Measurements from ENCODE around the gene PARD3B. TPM values are rescaled to one million over a fixed set of nuclear protein-coding genes. Genes with fewer than 3 reads are reported as not detected.

The PARD3B gene
- total and polyA plus RNA-seq, 8 donors, result 1.8 to 42.6 (median 15.1) TPM

DNA sequence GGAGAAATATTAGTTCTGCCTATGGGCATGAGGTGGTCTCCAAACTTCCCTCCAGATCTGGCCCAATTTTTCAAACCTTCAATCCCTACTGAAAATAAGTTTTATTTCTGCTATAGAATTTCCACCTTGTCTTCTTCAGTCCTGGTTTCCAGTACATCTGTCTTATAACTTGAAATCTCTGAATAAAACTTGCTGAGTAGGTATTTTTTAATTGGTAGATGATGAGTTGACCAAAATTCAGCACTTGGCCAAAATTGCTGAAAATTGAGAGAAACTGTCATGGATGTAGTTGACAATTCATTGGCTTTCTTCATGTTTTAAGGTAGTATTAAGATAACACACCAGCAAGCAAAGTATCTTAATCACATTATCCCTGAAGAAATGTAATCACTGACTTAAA is 206.2 kb downstream of the PARD3B start:
- Histone ChIP-seq H3K9me3 (no peaks in the 10 kb centered on the region), H3K4me1 (no peaks in the 10 kb centered on the region), H3K36me3 (no peaks in the 10 kb centered on the region), H3K27ac (no peak overlapping the region), H3K27me3 (no peaks in the 10 kb centered on the region), H3K4me3 (no peak overlapping the region)
- intact Hi-C loops (cut with DNase I; ENCODE audit: low total_unique reads), result no loop called here
- TF ChIP-seq, protein P1, sequence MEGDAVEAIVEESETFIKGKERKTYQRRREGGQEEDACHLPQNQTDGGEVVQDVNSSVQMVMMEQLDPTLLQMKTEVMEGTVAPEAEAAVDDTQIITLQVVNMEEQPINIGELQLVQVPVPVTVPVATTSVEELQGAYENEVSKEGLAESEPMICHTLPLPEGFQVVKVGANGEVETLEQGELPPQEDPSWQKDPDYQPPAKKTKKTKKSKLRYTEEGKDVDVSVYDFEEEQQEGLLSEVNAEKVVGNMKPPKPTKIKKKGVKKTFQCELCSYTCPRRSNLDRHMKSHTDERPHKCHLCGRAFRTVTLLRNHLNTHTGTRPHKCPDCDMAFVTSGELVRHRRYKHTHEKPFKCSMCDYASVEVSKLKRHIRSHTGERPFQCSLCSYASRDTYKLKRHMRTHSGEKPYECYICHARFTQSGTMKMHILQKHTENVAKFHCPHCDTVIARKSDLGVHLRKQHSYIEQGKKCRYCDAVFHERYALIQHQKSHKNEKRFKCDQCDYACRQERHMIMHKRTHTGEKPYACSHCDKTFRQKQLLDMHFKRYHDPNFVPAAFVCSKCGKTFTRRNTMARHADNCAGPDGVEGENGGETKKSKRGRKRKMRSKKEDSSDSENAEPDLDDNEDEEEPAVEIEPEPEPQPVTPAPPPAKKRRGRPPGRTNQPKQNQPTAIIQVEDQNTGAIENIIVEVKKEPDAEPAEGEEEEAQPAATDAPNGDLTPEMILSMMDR (IDR thresholded peaks at IDR 0.05), result no peak
- no peak for TF ChIP-seq POLR2A (IDR thresholded peaks at IDR 0.05)
- TF ChIP-seq EP300 (IDR thresholded peaks at IDR 0.05), result no peak
- no peak for TF ChIP-seq POLR2AphosphoS5 (IDR thresholded peaks at IDR 0.05)
- DNase-seq, result no peak

DNA sequence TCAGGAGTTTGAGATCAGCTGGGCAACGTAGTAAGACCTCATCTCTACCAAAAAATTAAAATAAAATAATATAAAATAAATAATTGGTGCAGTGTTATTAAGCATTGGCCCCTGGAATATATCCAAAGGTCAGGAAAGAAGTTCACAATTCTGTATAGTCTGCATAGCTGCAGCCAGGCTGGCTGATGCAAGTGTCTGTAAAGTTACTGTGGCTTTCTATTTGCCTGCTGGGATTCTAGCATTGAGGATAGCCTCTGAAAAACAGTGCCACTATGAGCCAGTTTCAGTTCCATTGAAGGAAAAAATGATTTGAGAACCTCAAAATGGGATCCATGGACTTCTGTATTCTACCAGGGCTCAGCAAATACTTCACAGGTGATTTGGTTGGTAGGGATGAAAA is 208.6 kb downstream of the PARD3B start:
- no peaks in the 10 kb centered on the region for H3K9me3 ChIP-seq
- intact Hi-C loops (cut with DNase I; ENCODE audit: low total_unique reads), result no loop called here
- 82 to 96% (median 90%) methylated on average over 1 of the region's 1 CpG for WGBS, 5 donors
- no peak overlapping the region for H3K27ac ChIP-seq
- no peaks in the 10 kb centered on the region for H3K27me3 ChIP-seq
- no peaks in the 10 kb centered on the region for H3K36me3 ChIP-seq
- no peak overlapping the region for H3K4me3 ChIP-seq
- DNase-seq, result no peak
- H3K4me1 ChIP-seq, result peaks cover 0 to 7% (median 0%) of the 10 kb centered on the region in 4 donors
- TF ChIP-seq POLR2A (IDR thresholded peaks at IDR 0.05), result no peak
- TF ChIP-seq, protein P1 (IDR thresholded peaks at IDR 0.05), result no peak
- TF ChIP-seq EP300 (IDR thresholded peaks at IDR 0.05), result no peak
- TF ChIP-seq POLR2AphosphoS5 (IDR thresholded peaks at IDR 0.05), result no peak

DNA sequence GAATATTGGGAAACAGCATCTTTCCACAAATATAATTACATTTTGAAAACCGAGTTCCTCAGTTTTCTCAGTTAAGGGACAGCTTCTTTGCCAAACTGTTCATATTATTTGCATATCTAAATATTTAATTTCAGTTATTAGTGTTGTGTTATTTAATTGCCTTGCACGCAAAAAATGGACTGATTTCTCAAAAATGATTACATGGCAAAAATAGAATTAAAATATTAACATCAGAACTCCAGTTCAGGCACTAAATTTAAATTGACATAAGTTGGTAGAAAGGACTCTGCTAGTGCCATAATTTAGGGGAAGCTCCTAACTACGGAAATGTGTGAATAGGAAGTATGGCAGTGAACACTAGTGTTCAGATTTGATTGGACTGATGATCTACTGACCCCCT is 209.6 kb downstream of the PARD3B start:
- Histone ChIP-seq H3K9me3 (no peaks in the 10 kb centered on the region), H3K27ac (no peak overlapping the region), H3K4me3 (no peak overlapping the region), H3K4me1 (peaks cover 0 to 7% (median 0%) of the 10 kb centered on the region in 4 donors), H3K36me3 (no peaks in the 10 kb centered on the region), H3K27me3 (no peaks in the 10 kb centered on the region)
- WGBS, 5 donors, result 90 to 95% (median 93%) methylated on average over 3 of the region's 3 CpGs
- TF ChIP-seq EP300 (IDR thresholded peaks at IDR 0.05) (no peak), POLR2A (IDR thresholded peaks at IDR 0.05) (no peak), POLR2AphosphoS5 (IDR thresholded peaks at IDR 0.05) (no peak)
- TF ChIP-seq, protein P1 (IDR thresholded peaks at IDR 0.05), result no peak
- intact Hi-C loops (cut with DNase I; ENCODE audit: low total_unique reads), result no loop called here
- no peak for DNase-seq

DNA sequence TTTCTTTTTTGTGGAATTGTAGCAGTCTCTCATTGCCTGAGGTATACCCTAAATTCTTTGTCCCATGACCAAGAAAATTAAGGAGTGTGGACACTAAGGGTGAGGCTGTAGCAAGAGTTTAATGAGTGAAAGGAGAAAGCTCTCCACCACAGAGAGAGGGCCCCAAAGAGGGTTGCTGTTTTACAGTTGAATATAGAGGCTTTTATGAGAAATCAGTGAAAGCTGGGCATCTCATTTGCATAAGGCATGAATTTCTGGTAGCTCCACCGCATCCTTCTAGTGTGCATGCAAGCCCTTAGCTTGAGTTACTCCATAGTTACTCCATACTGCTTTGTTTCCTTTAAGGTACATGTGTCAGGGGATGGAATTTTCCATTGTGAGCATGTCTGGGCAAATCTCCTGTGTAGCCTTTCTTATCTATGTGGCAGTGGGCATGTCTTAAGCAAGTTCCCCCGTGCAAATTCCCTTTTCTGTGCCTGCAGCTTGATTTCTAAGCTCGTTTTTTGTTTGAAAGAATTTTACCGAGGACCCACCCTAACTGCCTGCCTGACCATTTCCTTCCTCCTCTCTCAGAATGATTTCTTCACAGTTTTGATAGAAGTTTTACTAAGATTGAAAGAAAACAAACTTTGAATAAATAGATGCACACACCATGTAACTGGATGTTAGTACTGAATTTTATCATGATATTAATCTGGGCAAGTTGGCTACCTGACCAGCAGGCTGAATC is 218.9 kb downstream of the PARD3B start:
- Histone ChIP-seq H3K9me3 (peaks cover 4 to 25% (median 15%) of the 10 kb centered on the region in 4 donors), H3K27ac (no peak overlapping the region), H3K27me3 (no peaks in the 10 kb centered on the region), H3K36me3 (no peaks in the 10 kb centered on the region), H3K4me3 (no peak overlapping the region), H3K4me1 (peaks cover 0 to 7% (median 0%) of the 10 kb centered on the region in 4 donors)
- TF ChIP-seq POLR2A (IDR thresholded peaks at IDR 0.05), result no peak
- no peak for TF ChIP-seq EP300 (IDR thresholded peaks at IDR 0.05)
- TF ChIP-seq, protein P1 (IDR thresholded peaks at IDR 0.05), result no peak
- TF ChIP-seq POLR2AphosphoS5 (IDR thresholded peaks at IDR 0.05), result no peak
- WGBS, 5 donors, result 90 to 95% (median 92%) methylated on average over 4 of the region's 4 CpGs
- intact Hi-C loops (cut with DNase I; ENCODE audit: low total_unique reads), result no loop called here
- no peak for DNase-seq

Data from stomach (tissue), 9 donors.